ENCODE measurements around the gene CACNA1A.
"Not testable (repeated sequence)": the region's sequence is repeated elsewhere in the genome, so short reads cannot be mapped to it uniquely, and the experiment has no call there.

Gene CACNA1A

DNA sequence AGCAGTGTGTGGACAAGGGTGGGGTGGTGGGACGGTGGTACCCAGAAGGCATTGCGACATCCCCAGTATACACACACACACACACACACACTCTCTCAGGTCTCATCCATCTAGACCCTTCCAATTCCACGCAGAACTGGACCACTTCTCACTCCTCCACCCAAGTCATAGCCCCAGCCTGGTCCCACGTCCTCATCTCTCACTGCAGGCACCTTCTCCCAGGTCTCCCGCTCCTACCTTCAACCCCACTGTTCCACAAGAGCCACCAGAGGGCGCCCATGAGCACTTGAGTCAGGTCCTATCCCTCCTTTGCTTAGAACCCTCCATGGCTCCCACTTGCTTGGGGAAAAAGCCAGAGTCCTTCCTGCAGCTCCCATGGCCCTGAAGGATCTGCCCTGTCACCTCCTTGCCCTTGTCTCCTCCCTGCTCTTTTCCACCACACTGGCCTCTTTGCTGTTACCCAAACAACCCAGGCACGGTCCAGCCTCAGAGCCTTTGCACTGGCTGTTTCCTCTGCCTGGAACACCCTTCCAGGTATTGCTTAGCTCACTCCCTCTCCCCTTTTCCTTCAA is 293.4 kb downstream of the CACNA1A start:
- no peaks in the 10 kb centered on the region for H3K36me3 ChIP-seq (ENCODE audit: insufficient read depth, low read length)
- H3K9ac ChIP-seq (ENCODE audit: low read depth, low read length), result no peak overlapping the region
- no peak overlapping the region for H3K4me2 ChIP-seq (ENCODE audit: low read length)
- H3K27me3 ChIP-seq (ENCODE audit: control insufficient read depth, insufficient read depth, low read length), result peaks cover 6% of the 10 kb centered on the region
- H3K9me3 ChIP-seq (replicated peaks; ENCODE audit: low read length), result no peaks in the 10 kb centered on the region
- peaks cover 5% of the 10 kb centered on the region for H3K4me1 ChIP-seq (ENCODE audit: control insufficient read depth, insufficient read depth, low read length)
- no peak overlapping the region for H3K4me3 ChIP-seq (ENCODE audit: low read length)

DNA sequence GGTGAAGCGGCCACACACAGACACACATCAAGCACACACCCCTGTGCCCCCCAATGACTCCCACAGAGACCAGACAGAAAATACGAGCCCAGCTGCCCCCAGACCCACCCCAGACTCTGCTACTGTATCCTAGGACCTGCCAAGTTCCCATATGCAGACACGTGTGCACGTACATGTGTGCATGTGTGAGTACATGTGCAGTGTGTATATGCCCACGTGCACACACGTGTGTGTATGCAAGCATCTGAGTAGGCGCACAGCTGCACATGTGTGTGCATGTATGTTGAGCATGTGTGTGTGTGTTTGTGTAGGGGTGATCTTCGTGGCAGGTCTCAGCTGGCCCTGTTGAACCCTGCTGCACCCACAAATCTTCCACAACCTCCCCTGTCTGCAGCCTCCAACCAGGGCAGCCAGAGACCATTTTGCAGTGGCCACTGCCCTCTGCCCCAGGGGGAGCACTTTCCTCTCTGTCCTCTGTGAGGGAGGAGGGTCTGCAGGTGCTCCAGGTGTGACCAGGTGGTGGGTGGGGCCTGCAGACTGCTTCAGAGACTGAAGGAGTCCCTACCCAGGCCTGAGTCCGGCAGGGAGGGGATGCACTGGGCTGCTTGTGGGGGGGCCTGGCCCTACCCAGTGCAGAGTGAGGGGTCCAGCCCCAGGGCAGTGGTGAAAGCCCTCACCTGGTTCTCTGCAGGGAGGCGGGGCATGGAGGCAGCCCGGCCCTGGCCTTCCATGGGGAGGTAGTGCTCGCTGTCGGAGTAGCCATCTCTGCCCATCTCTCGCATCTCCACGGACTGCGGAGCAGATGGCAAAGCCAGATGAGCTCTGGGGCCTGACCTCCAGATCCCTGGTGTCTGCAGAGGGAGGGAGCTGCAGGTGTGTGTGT is 294.6 kb downstream of the CACNA1A start:
- H3K4me3 ChIP-seq (ENCODE audit: low read length), result no peak overlapping the region

DNA sequence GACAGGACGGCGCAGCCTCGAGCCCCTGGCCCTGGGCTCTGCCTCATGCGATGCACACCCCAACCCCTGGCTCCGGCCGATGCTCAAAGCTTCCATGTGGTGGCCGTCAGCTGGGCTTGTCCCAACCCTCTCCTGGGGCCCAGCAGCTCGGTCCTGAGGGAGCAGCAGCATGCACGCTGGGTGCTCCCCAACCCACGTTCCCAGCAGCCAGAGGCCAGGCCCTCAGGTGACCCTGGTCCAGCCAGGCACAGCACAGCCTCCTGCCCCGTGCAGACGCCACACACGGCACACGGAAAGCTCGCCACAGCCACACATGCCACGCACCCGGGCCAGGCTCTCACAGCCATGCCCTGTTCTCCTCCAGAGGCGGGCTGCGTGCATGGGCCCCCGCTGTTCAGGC is 295.3 kb downstream of the CACNA1A start:
- Histone ChIP-seq H3K9me3 (replicated peaks; ENCODE audit: low read length) (no peaks in the 10 kb centered on the region), H3K4me3 (ENCODE audit: low read length) (no peak overlapping the region), H3K4me1 (ENCODE audit: control insufficient read depth, insufficient read depth, low read length) (peaks cover 12% of the 10 kb centered on the region), H3K27me3 (ENCODE audit: control insufficient read depth, insufficient read depth, low read length) (peaks cover 2% of the 10 kb centered on the region), H3K36me3 (ENCODE audit: insufficient read depth, low read length) (no peaks in the 10 kb centered on the region), H3K9ac (ENCODE audit: low read depth, low read length) (no peak overlapping the region), H3K4me2 (ENCODE audit: low read length) (no peak overlapping the region)

More for the DNA sequence above, 294.6 kb downstream of the CACNA1A start:
- Histone ChIP-seq H3K9me3 (replicated peaks; ENCODE audit: low read length) (no peaks in the 10 kb centered on the region), H3K4me2 (ENCODE audit: low read length) (no peak overlapping the region), H3K27me3 (ENCODE audit: control insufficient read depth, insufficient read depth, low read length) (peaks cover 2% of the 10 kb centered on the region), H3K4me1 (ENCODE audit: control insufficient read depth, insufficient read depth, low read length) (peaks cover 12% of the 10 kb centered on the region), H3K9ac (ENCODE audit: low read depth, low read length) (no peak overlapping the region), H3K36me3 (ENCODE audit: insufficient read depth, low read length) (no peaks in the 10 kb centered on the region)

DNA sequence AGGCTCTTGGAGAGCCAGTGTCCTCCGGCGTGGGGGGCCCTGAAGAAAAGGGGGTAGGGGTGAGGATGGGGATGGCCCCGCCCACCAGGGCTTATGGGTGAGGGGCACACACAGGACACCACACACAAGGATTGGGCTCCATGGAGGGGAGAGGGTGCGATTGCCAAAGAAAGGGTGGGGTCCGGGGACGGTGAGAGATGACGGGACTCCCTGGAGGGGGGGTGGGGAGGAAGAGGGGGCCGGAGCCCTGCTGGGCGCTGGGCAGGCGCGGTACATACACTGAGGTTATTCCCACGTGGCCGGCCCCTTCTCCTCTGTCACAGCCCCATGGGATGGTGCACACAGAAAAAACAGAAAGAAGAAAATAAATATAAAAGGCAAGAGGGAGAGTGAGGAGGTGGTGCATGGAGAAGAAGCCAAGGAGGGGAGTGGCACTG is 295.9 kb downstream of the CACNA1A start:
- H3K27me3 ChIP-seq (ENCODE audit: control insufficient read depth, insufficient read depth, low read length), result peaks cover 2% of the 10 kb centered on the region
- no peaks in the 10 kb centered on the region for H3K9me3 ChIP-seq (replicated peaks; ENCODE audit: low read length)
- H3K9ac ChIP-seq (ENCODE audit: low read depth, low read length), result no peak overlapping the region
- H3K4me3 ChIP-seq (ENCODE audit: low read length), result no peak overlapping the region
- no peak overlapping the region for H3K4me2 ChIP-seq (ENCODE audit: low read length)
- H3K4me1 ChIP-seq (ENCODE audit: control insufficient read depth, insufficient read depth, low read length), result peaks cover 12% of the 10 kb centered on the region
- no peaks in the 10 kb centered on the region for H3K36me3 ChIP-seq (ENCODE audit: insufficient read depth, low read length)

DNA sequence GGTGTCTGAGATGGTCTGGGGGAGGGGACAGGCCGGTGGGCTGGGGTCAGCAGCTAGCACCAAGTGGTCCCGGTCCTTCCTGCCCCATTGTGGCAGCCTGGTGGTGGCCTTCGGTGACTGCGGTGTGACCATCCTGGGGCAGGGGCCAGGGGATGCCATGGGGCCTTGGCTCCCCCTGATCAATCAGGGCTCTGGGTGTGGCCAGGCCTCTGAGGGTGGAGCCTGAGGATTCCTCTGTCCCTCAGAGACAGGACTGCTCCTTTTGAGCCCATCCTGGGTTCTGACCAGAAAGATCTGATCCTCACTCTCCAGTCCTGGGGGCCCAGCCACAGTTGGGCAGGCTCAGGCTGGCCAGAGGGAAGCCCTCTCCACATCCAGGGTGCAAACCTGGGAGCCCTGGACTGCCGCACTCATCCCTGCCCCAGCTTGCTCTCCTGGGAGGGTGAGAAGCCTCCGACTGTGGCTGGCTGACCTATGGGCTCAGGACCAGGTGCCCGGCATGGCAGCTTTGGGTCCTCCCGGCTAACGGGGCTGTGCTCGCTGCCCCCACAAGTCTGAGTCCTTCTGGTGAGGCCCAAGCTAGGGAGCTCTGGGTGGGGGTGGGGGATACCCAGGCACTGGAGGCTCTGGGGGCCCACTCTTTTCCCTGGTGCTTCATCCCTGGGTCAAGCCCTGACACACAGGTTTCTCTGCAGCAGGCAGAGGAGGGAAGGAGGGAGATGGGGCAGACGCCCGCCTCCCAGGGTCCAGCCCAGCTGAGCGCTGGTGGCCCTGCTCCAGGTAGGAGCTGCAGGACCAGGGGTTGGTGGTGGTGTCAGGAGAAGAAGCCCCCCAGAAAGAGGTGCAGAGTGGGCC is 296.6 kb downstream of the CACNA1A start:
- Histone ChIP-seq H3K27me3 (ENCODE audit: control insufficient read depth, insufficient read depth, low read length) (peaks cover 2% of the 10 kb centered on the region), H3K4me3 (ENCODE audit: low read length) (no peak overlapping the region), H3K9ac (ENCODE audit: low read depth, low read length) (no peak overlapping the region), H3K4me2 (ENCODE audit: low read length) (no peak overlapping the region), H3K4me1 (ENCODE audit: control insufficient read depth, insufficient read depth, low read length) (peaks cover 12% of the 10 kb centered on the region), H3K36me3 (ENCODE audit: insufficient read depth, low read length) (no peaks in the 10 kb centered on the region), H3K9me3 (replicated peaks; ENCODE audit: low read length) (no peaks in the 10 kb centered on the region)

DNA sequence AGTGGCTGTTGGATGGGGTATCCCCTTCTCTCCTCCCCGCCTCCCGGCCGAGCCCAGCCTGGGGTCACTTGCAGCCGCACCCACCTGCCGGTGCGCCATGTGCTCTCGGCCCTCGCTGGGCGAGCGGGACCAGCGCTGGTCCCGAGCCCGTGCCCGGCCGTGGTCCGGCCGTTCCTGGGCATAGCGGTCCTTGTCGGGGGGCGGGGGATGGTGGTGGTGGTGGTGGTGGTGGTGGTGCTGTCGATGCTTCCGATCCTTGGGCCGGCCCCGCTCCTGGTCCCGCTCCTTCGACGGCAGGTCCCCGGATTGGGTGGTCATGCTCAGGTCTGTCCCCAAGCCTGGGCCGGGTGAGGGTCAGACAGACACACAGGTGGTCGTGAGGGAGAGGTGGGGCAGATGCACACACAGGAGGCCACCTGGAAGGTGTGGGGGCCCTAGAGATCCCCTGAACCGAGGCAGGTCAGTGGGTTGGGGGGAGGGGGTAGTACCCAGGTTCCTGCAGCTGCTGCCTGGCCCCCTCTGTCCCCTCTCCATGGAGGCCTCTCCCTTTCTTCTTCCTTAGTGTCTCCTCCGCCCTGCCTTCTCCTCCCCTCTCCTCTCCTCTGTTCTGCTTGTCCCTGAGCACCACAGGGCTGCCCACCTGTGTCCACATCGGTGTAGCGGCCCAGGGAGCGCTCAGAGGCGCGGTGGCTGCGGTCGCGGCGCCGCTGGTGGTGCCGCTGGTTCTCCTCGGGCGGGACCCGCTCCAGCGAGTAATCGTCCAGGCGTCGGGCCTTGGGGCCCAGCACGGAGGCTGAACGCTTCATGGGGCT is 297.4 kb downstream of the CACNA1A start:
- H3K9me3 ChIP-seq (replicated peaks; ENCODE audit: low read length), result no peaks in the 10 kb centered on the region
- H3K36me3 ChIP-seq (ENCODE audit: insufficient read depth, low read length), result no peaks in the 10 kb centered on the region
- H3K4me2 ChIP-seq (ENCODE audit: low read length), result peak overlapping the region; percentile 85
- H3K4me3 ChIP-seq (ENCODE audit: low read length), result peak overlapping the region; percentile 66
- no peaks in the 10 kb centered on the region for H3K27me3 ChIP-seq (ENCODE audit: control insufficient read depth, insufficient read depth, low read length)
- peak overlapping the region; percentile 94 for H3K9ac ChIP-seq (ENCODE audit: low read depth, low read length)
- peaks cover 12% of the 10 kb centered on the region for H3K4me1 ChIP-seq (ENCODE audit: control insufficient read depth, insufficient read depth, low read length)

DNA sequence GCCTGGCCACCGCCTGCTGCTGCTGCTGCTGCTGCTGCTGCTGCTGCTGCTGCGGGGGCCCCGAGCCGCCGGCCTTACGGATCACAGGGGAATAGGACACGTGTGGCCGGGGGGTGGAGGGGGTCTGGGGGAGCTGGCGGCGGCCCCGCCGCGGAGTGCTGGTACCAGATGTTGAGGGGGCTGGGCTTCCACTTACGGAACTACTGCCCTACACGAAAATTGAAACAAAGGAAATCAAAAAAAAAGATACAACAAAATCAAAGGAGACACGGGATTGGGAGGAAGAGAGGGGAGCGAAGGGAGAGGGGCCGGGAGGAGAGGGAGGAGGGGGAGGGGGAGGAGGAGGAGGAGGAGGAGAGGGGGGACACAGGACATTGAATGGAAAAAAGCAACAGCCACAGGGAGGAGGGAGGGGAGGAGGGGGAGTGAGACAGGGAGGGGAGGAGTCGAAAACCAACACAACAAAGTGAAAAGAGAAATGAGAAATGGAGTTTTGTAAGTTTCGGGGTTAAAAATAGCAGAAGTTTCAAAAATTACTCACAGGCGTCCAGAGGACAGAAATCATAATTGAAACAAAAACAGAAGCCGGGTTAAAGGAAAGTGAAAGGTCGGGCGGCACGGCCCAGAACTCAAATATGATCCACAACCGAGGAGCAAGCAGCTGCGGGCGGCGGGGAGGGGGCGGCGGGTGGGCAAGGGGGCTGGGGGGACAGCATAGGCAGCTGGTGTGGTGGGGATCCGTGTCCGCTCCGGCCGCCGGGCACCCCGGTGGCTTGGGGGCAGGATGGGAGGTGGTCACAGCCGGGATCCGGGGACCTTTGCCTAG is 298.2 kb downstream of the CACNA1A start:
- peak overlapping the region; percentile 66 for H3K4me3 ChIP-seq (ENCODE audit: low read length)
- H3K4me1 ChIP-seq (ENCODE audit: control insufficient read depth, insufficient read depth, low read length), result peaks cover 12% of the 10 kb centered on the region
- H3K27me3 ChIP-seq (ENCODE audit: control insufficient read depth, insufficient read depth, low read length), result no peaks in the 10 kb centered on the region
- peak overlapping the region; percentile 94 for H3K9ac ChIP-seq (ENCODE audit: low read depth, low read length)
- H3K9me3 ChIP-seq (replicated peaks; ENCODE audit: low read length), result no peaks in the 10 kb centered on the region
- peak overlapping the region; percentile 85 for H3K4me2 ChIP-seq (ENCODE audit: low read length)
- no peaks in the 10 kb centered on the region for H3K36me3 ChIP-seq (ENCODE audit: insufficient read depth, low read length)

DNA sequence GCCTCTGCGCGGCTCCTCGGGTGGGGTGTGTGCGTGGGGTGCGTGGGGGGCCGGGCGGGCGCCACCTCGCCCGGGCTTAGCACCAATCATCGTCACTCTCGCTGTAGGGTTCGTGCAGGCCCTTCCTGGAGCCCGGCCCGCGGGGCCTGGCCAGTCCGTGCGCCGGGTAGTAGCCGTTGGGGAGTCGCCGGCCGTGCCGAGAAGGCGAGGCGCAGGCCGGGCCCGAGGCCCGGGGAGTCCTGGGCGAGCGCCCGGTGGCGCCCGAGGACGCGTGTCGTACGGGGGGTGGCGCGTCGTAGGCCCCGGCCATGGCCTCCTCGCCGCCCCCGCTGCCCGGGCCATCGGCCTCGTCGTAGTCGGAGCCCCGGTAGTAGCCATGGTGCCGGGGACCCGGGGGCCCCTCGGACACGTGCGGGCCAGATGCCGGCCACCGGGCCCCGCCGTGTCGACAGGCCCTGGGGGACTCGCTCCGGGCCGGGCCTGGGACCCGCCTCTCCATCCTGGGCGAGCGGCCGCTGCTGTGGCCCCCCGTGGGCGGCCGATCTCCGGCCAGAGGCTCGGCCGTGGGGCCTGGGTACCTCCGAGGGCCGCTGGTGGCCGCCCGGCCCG is 298.9 kb downstream of the CACNA1A start:
- peak overlapping the region; percentile 85 for H3K4me2 ChIP-seq (ENCODE audit: low read length)
- H3K9me3 ChIP-seq (replicated peaks; ENCODE audit: low read length), result no peaks in the 10 kb centered on the region
- H3K36me3 ChIP-seq (ENCODE audit: insufficient read depth, low read length), result no peaks in the 10 kb centered on the region
- H3K4me1 ChIP-seq (ENCODE audit: control insufficient read depth, insufficient read depth, low read length), result peaks cover 12% of the 10 kb centered on the region
- peak overlapping the region; percentile 94 for H3K9ac ChIP-seq (ENCODE audit: low read depth, low read length)
- H3K27me3 ChIP-seq (ENCODE audit: control insufficient read depth, insufficient read depth, low read length), result no peaks in the 10 kb centered on the region
- peak overlapping the region; percentile 64 for H3K4me3 ChIP-seq (ENCODE audit: low read length)

DNA sequence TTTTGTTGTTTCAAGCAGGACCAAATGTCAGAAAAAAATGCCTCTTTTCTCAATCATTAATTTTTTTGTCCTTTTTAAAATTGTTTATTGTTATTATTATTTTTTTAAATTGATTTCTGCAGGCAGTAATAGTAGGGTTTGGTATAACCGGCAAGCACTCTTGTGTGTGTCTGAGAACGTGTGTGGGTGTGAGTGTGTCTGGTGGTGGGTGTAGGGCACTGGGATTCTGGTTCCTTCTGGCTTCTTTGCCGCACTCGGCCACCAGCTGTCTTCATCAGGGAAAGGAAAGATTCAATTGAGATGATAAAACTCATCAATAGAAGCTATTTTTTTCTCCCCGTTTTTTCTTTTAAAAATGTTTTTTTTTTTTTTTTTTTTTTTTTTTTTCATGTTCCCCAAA is 299.7 kb downstream of the CACNA1A start:
- Histone ChIP-seq H3K4me3 (ENCODE audit: low read length) (no peak overlapping the region), H3K9ac (ENCODE audit: low read depth, low read length) (peak overlapping the region; percentile 94), H3K4me2 (ENCODE audit: low read length) (peak overlapping the region; percentile 85), H3K36me3 (ENCODE audit: insufficient read depth, low read length) (no peaks in the 10 kb centered on the region), H3K27me3 (ENCODE audit: control insufficient read depth, insufficient read depth, low read length) (no peaks in the 10 kb centered on the region), H3K4me1 (ENCODE audit: control insufficient read depth, insufficient read depth, low read length) (peaks cover 12% of the 10 kb centered on the region), H3K9me3 (replicated peaks; ENCODE audit: low read length) (no peaks in the 10 kb centered on the region)

DNA sequence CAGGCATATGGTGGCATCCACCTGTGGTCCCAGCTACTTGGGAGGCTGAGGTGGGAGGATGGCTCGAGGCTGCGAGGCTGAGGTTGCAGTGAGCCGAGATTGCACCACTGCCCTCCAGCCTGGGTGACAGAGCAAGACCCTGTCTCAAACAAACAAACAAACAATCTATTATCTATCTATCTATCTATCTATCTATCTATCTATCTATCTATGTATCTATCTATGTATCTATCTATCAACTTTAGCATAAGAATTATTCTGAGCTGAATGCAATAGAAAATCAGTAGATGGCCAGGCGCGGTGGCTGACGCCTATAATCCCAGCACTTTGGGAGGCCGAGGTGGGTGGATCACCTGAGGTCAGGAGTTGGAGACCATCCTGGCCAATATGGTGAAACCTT is 304.2 kb downstream of the CACNA1A start:
- not testable (repeated sequence) for H3K27me3 ChIP-seq (ENCODE audit: control insufficient read depth, insufficient read depth, low read length); H3K9ac ChIP-seq (ENCODE audit: low read depth, low read length); H3K4me2 ChIP-seq (ENCODE audit: low read length); H3K4me3 ChIP-seq (ENCODE audit: low read length); H3K4me1 ChIP-seq (ENCODE audit: control insufficient read depth, insufficient read depth, low read length); H3K9me3 ChIP-seq (replicated peaks; ENCODE audit: low read length); H3K36me3 ChIP-seq (ENCODE audit: insufficient read depth, low read length)

Data from skeletal muscle satellite cell (primary cell).